Fibroblast of mammary gland (primary cell): ENCODE measurements around the gene GLI1.
"Not testable (repeated sequence)": the region's sequence is repeated elsewhere in the genome, so short reads cannot be mapped to it uniquely, and the experiment has no call there.

Experiments
- DNase-seq: peaks from one replicate; pipeline ENCODE4 v3.0.0-alpha.2; 2010; ENCODE audit warnings: low read depth
- H3K4me3 ChIP-seq: 2 replicates; pipeline ENCODE4 v1.5.1; 2011; ENCODE audit warnings: low read depth, mild to moderate bottlenecking, low read length, moderate library complexity; ENCODE audit not compliant: control insufficient read depth
- TF ChIP-seq, protein P1 (sequence below): conservative IDR thresholded peaks from 2 replicates; pipeline ENCODE4 v1.5.1; 2011; ENCODE audit warnings: low read depth, low read length, inconsistent platforms; ENCODE audit not compliant: control insufficient read depth, insufficient read depth

Gene GLI1

GRCh38 chr12:57513266-57513665 is 53.7 kb downstream of the GLI1 start:
- H3K4me3 ChIP-seq = no peak overlapping the region
- TF ChIP-seq, protein P1, sequence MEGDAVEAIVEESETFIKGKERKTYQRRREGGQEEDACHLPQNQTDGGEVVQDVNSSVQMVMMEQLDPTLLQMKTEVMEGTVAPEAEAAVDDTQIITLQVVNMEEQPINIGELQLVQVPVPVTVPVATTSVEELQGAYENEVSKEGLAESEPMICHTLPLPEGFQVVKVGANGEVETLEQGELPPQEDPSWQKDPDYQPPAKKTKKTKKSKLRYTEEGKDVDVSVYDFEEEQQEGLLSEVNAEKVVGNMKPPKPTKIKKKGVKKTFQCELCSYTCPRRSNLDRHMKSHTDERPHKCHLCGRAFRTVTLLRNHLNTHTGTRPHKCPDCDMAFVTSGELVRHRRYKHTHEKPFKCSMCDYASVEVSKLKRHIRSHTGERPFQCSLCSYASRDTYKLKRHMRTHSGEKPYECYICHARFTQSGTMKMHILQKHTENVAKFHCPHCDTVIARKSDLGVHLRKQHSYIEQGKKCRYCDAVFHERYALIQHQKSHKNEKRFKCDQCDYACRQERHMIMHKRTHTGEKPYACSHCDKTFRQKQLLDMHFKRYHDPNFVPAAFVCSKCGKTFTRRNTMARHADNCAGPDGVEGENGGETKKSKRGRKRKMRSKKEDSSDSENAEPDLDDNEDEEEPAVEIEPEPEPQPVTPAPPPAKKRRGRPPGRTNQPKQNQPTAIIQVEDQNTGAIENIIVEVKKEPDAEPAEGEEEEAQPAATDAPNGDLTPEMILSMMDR = no peak
- no peak for DNase-seq

- not testable (repeated sequence) for DNase-seq
These were observed 54.1 kb downstream of the GLI1 start for GRCh38 chr12:57513677-57514076.

GRCh38 chr12:57514246-57514645 is 54.7 kb downstream of the GLI1 start:
- DNase-seq, H3K4me3 ChIP-seq: not testable (repeated sequence)

More at GRCh38 chr12:57513677-57514076, 54.1 kb downstream of the GLI1 start:
- not testable (repeated sequence) for H3K4me3 ChIP-seq

DNA sequence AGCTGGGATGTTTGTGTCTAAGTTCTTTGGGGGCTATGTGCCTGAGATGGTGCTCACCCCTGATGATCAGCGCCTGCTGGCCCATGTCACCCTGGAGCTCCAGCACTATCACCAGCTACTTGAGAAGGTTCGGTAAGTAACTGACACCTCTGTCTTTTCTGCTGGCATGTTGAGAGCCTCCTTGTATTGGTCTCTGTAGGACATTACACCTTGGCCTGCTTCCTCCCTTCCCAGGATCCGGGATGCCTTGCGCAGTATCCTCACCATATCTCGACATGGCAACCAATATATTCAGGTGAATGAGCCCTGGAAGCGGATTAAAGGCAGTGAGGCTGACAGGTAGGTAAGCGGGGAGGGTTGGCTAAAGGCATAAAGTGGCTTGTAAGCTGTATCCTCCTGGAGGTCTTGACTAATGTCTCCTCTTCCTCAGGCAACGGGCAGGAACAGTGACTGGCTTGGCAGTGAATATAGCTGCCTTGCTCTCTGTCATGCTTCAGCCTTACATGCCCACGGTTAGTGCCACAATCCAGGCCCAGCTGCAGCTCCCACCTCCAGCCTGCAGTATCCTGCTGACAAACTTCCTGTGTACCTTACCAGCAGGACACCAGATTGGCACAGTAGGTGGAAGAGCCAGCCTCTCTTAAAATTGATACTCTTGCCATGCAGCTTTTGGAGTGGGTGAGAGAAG is 55.3 kb downstream of the GLI1 start:
- TF ChIP-seq, protein P1 = no peak
- DNase-seq = no peak

DNA sequence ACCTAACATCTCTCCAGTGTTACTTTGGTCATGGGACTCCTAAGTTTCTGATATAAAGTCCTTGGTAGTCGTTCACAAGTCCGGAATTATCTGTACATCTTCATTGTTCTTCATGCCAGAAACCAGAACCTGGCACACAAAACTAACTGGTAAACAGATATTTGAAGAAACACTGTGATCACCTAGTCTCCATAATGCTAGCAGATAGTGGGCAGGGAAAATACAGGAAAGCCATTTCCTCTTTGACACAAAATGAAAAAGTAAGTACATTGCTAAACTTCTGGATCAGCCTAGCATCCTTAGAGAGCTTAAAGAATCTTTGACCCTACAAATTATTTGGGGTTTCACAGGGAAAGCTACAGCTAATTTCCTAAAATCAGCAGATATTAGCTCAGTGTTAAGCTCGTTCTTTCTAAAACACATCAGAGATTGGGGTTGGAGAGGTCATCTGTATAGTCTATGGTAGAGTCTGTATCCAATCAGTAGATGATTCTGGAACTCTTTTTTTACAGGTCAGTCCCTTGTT is 55.9 kb downstream of the GLI1 start:
- no peak for DNase-seq
- TF ChIP-seq, protein P1 = no peak
- no peak overlapping the region for H3K4me3 ChIP-seq

More for the DNA sequence above, 55.3 kb downstream of the GLI1 start:
- no peak overlapping the region for H3K4me3 ChIP-seq

DNA sequence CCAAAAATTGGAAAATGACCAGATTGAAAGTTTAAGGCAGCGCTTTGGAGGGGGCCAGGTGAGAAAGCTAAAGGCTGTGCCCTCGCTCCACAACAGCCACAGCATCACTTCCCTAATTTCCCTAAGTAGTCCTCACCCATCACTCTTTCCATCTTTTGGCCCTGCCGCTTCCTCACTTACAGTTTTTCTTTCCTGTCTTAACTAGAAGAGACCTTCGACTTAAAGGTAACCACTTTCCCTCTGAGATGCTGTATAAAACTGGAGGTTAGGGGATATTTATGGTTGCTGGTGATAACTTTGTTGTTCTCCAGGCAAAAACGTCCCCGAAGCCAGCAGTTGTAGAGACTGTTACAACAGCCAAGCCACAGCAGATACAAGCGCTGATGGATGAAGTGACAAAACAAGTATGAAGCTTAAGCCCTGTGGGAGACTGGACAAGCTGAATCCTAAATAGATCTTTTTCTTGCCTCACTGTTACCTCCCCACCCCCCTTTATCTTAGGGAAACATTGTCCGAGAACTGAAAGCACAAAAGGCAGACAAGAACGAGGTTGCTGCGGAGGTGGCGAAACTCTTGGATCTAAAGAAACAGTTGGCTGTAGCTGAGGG is 56.5 kb downstream of the GLI1 start:
- no peak for DNase-seq
- H3K4me3 ChIP-seq = no peak overlapping the region
- TF ChIP-seq, protein P1 = no peak

GRCh38 chr12:57516617-57517153 is 57.1 kb downstream of the GLI1 start:
- no peak for DNase-seq
- H3K4me3 ChIP-seq = no peak overlapping the region
- TF ChIP-seq, protein P1 = no peak
